Ramos (cell line): Measurements from ENCODE around the gene ACTL6B.

Experiments used
- in situ Hi-C: fragments of 300-500 bp; cut with MboI; formaldehyde crosslinking; loops from one replicate; pipeline ENCODE4 v1.14.3; 2022; ENCODE audit warnings: low sequenced_read_pairs; ENCODE audit not compliant: unreplicated experiment

The ACTL6B gene

DNA sequence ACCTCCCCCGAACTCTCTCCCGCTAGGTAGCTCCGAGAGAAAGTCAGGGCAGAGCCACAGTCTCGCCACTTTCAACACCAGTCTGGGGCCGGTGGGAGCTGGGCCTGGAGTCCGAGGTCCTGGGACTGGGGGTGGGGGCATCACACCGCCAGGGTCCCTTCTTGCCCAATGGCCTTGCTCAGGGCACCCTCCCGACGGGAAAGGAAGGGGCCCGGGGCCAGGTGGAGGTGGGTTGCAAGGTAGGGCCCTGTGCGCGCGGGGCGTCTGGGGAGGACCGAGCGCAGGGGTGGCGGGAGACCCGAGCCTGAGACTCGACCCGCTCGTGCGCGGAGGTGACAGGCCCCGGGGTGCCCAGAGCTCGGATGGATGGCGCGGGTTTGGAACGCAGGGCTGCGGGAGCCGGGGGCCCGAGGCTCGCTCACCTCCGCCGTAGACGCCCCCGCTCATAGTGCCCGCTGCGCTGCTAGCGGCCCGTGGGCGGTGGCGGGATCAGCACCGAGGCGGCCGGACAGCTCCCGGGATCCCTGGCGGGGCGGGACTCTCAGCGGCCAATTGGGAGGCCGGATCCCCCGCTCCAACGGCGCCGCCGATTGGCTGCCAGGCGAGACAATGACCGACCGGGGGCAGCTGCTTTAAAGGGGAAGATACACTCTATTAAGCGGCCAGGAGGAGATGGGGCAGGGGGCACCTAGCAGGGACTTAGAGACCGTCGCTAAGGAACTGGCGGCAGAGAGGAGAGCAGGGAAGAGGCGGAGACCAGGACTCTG lies at the start of gene ACTL6B:
Gene ACTL6B (minus strand): TSS at position 541 of the 767 bp plus-strand sequence. CDS start 94 bp downstream, at position 447.
- in situ Hi-C loops, result no loop called here

DNA sequence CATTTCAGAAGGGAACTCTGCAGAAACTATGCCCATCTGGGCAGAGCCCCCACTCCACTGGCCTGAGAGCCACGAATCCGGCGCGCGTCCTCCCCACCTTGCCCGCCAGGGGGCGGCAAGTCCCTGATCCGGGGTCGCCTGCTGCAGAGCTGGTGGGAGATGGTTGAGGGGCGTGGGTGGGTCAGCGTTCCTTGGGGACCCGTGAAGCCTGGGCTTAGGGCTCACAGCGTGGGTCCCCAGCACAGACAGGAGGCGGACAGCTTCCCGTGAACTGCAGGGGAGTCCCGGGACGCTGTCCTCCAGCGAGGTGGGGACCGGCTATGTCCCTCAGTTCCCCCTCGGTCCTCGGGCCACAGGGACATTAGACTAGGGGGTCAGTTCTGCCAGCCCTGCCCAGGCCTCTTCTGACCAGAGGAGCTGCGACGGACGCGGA lies 49.1 kb upstream of the ACTL6B start:
- in situ Hi-C loops, result loop anchor here (10.0 kb wide), 1 partner anchor 149 kb away; the partner anchor contains the start of gene SLC12A9

GRCh38 chr7:100701089-100701488 lies 44.8 kb upstream of the ACTL6B start:
- in situ Hi-C loops, result loop anchor here (10.0 kb wide), 1 partner anchor 154 kb away; the partner anchor contains the start of gene SLC12A9

DNA sequence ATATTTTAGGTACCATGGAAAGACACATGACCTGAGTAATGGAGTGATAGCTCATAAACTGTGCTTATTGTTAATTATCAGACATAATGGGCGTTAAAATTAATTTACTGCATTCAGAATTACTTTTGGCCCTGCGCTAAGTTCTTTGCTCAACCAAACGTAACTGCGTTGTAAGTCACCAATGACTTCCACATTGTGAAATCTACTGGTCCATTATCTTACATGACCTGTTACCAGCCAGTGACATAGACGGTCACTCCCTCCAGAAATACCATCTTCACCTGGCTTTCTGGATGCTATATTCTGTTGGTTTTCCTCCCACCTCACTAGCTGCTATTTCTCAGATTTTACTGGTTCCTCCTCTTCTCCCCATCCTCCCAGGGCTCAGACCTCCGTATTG lies 42.8 kb upstream of the ACTL6B start:
- in situ Hi-C loops, result loop anchor here (10.0 kb wide), 1 partner anchor 224 kb away; the partner anchor contains the start of gene TSC22D4

DNA sequence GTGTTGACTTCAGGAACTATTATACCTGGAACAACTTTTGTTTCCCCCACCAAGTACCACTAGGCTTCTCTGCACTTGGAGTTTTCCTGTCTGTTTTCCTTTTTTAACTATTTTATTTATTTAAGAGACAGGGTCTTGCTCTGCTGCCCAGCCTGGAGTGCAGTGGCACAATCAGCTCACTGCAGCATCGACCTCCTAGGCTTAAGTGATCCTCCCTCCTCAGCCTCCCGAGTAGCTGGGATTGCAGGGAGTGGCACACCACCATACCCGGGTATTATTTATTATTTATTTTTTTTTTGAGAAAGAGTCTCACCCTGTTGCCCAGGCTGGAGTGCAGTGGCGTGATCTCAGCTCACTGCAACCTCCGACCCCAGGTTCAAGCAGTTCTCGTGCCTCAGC lies 39.9 kb upstream of the ACTL6B start:
- in situ Hi-C loops, result loop anchor here (10.0 kb wide), 1 partner anchor 221 kb away; the partner anchor contains the start of gene TSC22D4

DNA sequence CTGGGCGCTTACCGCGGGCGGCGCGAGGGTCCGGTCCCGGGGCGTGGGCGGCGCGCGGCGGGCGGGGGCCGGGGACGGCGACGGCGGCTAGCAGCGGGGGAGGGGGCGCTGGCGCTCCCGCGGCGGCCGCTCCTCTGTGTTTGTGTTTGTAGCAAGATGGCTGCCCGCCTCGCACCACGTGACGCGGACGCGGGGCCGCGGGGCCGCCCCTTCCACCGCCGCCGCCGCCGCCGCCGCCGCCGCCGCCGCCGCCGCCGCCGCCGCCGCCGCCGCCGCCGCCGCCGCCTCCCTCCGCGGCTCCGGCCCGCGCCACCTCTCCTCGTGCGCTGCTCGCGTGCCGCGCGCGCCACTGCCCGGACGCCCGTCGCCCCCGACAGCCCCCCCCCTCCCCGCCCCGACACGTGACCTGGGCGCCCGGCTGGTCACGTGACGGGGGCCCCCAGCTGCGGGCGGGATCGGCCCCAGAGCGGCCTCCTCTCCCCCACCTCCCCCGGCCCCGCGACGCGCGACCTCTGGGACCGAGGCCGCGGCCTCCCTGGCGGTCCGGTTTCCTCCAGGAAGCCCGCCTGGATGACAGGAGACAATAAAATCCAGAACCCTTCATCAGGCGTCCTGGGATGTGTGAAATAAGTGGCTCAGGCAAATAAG lies 38.0 kb upstream of the ACTL6B start, which contains the start of gene GIGYF1:
Gene GIGYF1 (minus strand): TSS at position 153 of the 648 bp plus-strand sequence. CDS start 6,012 bp downstream, outside the sequence.
- in situ Hi-C loops, result loop anchor here (10.0 kb wide), 1 partner anchor 219 kb away; the partner anchor contains the start of gene TSC22D4

DNA sequence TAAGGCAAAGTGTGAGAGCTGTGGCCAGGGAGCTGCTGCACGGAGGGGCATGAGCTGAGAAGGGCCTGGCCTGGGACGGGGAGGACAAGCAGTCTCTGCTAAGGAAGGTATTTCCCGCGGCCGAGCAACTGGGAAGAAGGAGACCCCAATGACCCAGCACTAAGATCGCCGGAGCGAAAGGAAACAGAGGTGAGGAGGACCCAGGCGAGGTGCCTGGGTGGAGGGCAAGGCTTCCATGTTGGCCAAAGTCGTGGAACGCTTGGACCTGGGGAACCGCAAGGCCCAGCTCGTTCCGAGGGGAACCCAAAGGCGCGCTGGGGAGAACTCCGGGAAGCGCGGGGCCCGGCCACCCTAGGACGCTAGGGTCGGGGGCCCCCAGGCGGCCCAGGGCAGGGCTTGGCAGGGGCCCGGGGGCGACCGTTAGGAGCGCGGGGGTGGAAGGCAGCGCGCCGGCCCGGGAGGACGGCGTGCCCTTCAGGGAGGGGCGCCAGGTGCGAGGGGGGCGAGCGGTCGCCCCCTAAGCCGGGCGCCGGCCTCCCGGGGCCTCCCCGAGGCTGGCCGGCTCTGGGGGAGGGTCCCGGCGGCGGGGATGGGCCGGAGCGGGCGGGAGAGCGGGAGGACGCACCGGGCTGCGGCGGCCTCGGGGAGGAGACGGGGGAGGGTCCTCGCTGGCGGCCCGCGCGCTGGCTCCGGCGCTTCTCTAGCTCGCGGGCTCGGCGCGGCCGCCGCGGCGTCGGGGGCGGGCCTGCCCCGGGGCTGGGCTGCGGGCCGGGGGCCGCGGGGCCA lies 37.3 kb upstream of the ACTL6B start:
- in situ Hi-C loops, result loop anchor here (10.0 kb wide), 1 partner anchor 219 kb away; the partner anchor contains the start of gene TSC22D4

DNA sequence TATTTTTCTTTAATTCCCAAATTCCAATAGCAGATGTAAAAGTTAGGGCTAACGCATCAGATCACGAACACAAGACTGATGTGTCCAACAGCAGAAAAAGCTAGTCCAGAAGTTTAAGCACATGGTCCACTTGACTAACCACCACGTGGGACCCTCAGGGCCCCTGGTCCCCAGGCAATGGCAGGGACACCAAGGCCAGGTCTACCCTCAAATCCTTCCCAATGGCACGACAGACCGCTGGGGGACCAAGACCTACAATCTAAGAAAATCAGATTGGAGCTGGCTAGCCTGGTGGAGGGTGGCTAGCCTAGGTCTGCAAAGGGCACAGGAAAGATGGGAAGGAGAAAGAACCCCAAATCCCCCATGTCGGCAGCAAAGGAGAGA lies 36.3 kb upstream of the ACTL6B start:
- in situ Hi-C loops, result loop anchor here (10.0 kb wide), 1 partner anchor 218 kb away; the partner anchor contains the start of gene TSC22D4

DNA sequence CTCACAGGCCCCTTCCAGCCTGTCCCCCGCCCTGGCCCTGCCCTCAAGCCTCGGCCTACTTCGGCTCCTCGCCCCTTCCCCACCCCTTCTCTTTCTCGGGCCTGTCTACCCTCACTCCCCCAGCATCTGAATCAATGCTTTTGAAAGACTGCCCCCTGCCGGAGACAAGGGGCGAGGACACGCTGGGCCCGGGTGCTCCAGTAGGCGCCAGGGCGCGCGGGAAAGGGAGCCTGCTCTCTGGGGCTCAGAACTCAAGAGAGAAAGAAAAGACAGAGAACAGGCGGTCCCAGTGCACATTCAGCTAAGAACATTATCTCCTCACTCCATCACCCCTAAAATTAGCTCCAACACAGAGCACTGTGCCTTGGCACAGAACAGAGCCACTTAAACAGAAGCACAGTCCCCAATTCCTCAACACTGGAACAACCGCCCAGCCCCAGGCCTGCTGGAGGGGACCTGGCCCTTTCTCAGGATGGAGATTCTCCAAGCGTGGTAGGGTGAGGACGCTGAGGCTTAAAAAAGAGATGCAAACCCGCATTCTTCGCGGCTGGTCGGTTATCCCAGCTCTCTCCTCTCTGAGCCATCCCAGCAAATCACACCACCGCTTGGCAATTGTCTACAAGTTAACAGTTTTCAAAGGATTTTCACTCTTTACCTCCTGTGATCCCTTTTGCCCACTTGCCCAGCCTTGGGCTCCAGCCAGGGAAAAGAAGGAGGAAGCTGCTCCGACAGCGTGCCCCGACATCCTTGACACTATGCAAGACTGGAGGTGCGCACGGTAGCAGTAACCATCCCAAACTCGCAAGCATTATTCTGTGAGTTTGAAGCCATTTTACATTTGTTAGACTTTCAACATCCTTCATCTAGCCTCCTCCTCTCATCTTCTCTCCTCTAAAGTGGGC lies 35.7 kb upstream of the ACTL6B start:
- in situ Hi-C loops, result loop anchor here (10.0 kb wide), 1 partner anchor 217 kb away; the partner anchor contains the start of gene TSC22D4

DNA sequence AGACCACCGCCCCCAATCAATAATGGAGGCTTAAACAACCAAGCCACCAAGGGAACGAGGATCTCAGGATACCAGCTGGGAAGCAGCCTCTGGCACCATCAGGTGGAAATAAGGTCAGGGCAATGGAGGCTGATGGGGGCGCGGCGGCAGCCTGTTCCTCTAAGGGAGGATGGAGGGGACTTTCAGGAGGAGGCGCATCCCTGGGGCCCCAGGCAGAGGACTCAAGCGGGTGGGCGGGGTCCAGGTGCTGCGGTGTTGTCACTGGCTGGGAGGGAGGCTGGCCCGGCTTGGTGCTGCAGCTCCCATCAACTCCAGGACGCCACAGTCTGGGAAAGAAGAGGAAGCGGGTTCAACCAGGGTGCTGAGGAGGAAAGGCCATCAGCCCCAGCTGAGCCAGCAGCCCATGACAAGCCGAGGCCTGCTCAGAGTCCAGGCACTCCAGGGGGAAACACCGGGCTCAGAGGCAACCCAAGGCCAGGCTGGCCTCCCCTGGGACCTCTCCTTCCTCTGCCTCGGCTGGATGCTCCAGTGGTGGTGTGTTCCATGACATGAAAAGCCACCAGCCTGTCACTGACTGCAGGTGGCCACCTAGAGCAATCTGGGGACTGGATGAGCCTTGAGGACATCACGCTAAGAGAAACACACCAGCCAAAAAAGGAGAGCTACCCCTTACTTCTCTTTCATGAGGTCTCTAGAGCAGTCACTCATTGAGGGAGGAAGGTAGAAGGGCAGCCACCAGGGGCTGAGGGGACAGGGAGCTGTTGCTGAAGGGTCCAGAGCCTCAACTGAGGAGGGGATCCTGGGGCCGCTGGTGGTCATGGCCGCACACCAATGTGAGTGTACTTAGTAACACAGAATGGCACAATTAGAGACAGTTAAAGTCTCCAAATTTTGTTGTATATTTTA lies 33.2 kb upstream of the ACTL6B start:
- in situ Hi-C loops, result loop anchor here (10.0 kb wide), 1 partner anchor 215 kb away; the partner anchor contains the start of gene TSC22D4

- in situ Hi-C loops, result no loop called here
Measured at GRCh38 chr7:100688326-100688860, 32.1 kb upstream of the ACTL6B start.

- in situ Hi-C loops, result no loop called here
Measured at GRCh38 chr7:100687751-100688300, 31.6 kb upstream of the ACTL6B start.

DNA sequence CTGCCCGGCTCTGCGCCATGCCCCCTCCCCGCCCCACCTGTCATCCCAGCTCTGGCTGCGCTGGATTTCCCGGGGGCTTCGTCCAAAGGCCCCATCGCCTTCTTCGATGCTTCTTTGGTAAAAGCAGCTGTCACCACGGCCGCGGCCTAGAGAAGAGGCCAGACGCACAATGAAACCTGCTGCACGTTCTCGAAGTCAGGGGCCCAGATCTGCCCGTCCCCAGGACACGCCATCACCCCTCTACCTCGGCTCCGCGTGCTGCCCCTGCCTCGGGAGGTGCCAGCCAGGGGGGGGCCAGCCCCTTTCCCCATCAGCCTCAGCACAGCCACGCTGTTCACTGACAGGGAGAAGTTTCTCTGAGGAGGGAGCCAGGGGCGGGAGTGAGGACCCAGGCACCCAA lies 31.0 kb upstream of the ACTL6B start:
- in situ Hi-C loops, result no loop called here

DNA sequence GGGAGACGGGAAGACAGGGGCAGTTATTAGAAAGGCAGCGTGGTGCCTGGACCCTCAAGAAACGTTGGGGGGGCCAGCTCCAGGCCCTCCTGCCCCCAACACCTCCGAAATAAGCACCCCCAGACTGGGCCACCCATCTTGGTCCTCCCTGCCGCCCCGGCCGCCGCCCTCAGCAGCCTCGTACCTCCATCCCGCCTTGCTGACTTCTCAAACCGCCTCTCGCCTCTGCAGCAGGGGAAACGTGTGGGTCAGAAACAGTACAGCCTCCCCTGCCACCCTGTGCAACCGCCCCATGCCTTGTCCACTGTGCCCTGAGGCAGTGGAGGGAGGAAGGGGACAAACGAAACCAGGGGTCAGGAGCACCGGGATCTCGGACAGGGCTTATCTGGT lies 30.6 kb upstream of the ACTL6B start:
- in situ Hi-C loops, result no loop called here

DNA sequence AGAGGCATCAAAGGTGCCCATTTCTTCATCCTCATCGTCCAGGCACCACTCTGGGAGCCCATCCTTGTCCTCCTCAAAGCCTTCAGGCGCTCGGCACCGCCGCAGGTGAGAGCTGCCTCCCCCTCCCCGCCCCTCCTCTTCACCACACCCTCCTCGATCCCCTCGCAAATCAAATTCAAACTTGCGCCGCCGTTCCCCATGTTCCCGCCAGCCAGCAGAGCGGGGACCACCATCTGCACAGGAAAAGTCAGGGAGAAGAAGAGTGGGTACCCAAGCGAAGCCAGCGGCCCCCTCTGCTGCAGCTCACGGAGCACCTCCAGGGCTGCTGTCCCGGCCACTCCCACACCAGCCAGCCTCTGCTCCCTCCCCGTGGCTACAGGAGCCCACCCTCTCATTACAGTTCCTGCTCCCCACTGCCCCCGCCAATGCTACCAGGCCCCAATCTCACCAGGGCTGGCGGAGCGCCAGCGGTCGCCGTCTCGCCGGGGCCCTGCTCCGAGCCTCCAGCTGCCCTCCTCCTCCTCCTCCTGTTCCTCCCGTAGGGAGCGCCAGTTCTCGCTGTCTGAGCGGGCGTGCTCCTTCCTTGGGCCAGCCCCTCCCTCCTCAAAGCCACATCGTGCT lies 30.1 kb upstream of the ACTL6B start:
- in situ Hi-C loops, result no loop called here

GRCh38 chr7:100685631-100686145 lies 29.4 kb upstream of the ACTL6B start:
- in situ Hi-C loops, result no loop called here

- in situ Hi-C loops, result no loop called here
Measured at GRCh38 chr7:100685049-100685605, 28.9 kb upstream of the ACTL6B start.
